Stimulated activated CD4-positive, alpha-beta T cell treated with anti-CD3 and anti-CD28 coated beads, Interleukin-15, amount 100 ng/mL, for 1 hour (primary cell): Measurements from ENCODE around the gene RASGEF1B.

Source experiments
- DNase-seq, 2 donors: peaks; one replicate each; pipeline ENCODE4 v3.0.0-alpha.2; 2020; ENCODE audit warnings: low read depth in 1 of 2, low spot score in 1 of 2

Gene RASGEF1B

GRCh38 chr4:81399306-81400086, 72.2 kb downstream of the RASGEF1B start:
- DNase-seq = no peak

GRCh38 chr4:81398379-81398778, 73.3 kb downstream of the RASGEF1B start:
- no peak for DNase-seq

GRCh38 chr4:81397635-81398034, 74.1 kb downstream of the RASGEF1B start:
- DNase-seq = no peak

- DNase-seq = no peak
Measured at GRCh38 chr4:81395239-81395638, 76.5 kb downstream of the RASGEF1B start.

GRCh38 chr4:81392164-81392563, 79.5 kb downstream of the RASGEF1B start:
- no peak for DNase-seq

GRCh38 chr4:81389720-81390119, 82.0 kb downstream of the RASGEF1B start:
- DNase-seq = no peak

GRCh38 chr4:81380437-81380836, 91.3 kb downstream of the RASGEF1B start:
- DNase-seq = no peak

GRCh38 chr4:81378386-81378785, 93.3 kb downstream of the RASGEF1B start:
- no peak for DNase-seq

- DNase-seq = no peak
Measured at GRCh38 chr4:81377191-81377590, 94.5 kb downstream of the RASGEF1B start.

GRCh38 chr4:81376720-81377119, 95.0 kb downstream of the RASGEF1B start:
- DNase-seq = no peak
